Activated CD4-positive, alpha-beta T cell treated with anti-CD3 and anti-CD28 coated beads for 1 hour (primary cell): Measurements from ENCODE around the gene HLA-A.
"Not testable (repeated sequence)": the region's sequence is repeated elsewhere in the genome, so short reads cannot be mapped to it uniquely, and the experiment has no call there.

ENCODE experiments used
- DNase-seq: peaks from one replicate; pipeline ENCODE4 v3.0.0-alpha.2; 2020

Gene HLA-A

DNA sequence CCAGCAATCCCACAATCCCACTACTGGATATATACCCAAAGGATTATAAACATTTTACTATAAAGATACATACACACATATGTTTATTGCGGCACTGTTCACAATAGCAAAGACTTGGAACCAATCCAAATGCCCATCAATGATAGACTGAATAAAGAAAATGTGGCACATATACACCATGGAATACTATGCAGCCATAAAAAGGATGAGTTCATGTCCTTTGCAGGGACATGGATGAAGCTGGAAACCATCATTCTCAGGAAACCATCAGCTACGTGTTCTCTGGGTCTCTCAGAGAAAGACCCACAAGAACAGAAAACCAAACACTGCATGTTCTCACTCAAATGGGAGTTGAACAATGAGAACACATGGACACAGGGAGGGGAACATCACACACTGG, 21.4 kb downstream of the HLA-A start:
- not testable (repeated sequence) for DNase-seq

- DNase-seq: no peak
Observed at GRCh38 chr6:29964518-29964886, 22.2 kb downstream of the HLA-A start.

GRCh38 chr6:29964887-29965562, 22.7 kb downstream of the HLA-A start:
- peak; percentile 61 for DNase-seq

GRCh38 chr6:29965563-29965872, 23.2 kb downstream of the HLA-A start:
- DNase-seq: no peak

DNA sequence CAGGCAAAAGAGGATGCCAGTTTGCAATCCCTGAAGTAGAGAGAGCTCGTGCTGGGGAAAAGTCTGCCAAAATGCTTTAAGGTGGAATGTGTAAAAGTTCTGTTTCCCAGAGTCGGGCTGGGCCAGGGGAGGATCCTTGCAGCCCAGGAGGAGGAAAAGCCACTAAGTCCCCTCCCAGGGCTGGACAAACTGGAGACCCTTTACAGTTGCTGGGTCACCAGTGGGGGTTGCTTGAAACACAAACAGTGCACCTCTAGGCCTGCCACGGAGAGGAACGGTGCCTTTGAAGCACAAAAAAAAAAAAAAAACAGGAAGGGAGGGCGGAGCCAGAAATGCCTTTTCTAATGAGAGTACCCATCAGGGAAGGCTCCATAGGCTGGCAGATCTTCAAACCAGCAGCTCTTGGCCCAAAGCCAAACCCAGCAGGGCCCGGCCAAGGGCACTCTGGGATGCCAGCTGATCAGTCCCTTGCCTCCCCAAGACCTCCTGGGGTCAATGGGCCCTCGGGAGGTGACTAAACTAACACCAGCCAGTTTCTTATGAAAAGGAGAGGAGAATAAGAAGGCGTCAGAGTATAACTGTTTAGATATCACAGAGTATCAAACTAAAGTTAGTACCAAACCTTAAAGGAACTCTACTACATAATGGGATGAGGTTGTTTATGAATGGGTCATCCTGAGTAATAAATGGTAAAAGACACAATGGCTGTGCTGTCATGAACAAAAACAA, 23.7 kb downstream of the HLA-A start:
- peak; percentile 33 for DNase-seq

GRCh38 chr6:29967379-29968010, 25.2 kb downstream of the HLA-A start:
- no peak for DNase-seq

- no peak for DNase-seq
Observed at GRCh38 chr6:29968130-29968529, 25.8 kb downstream of the HLA-A start.

- DNase-seq: no peak
Observed at GRCh38 chr6:29968905-29969304, 26.6 kb downstream of the HLA-A start.

DNA sequence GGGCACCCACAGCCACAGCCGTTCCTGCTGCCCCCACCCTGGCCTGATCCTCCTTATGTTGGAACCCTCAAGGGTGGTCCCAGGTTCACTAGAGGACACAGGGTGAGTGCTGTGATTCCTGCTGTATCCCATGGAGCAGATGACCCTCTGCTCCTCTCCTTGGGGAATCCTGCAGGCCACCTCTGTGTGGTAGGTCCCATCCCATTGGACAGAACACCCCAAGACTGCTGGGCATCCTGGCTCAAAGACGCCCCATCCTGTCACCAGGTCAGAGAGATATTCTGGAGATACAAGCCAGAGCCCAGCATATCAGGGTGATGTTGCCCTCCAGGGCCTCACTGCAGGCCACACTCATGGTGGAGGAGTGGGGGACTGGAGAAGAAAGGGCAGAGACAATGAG, 28.4 kb downstream of the HLA-A start:
- no peak for DNase-seq

DNA sequence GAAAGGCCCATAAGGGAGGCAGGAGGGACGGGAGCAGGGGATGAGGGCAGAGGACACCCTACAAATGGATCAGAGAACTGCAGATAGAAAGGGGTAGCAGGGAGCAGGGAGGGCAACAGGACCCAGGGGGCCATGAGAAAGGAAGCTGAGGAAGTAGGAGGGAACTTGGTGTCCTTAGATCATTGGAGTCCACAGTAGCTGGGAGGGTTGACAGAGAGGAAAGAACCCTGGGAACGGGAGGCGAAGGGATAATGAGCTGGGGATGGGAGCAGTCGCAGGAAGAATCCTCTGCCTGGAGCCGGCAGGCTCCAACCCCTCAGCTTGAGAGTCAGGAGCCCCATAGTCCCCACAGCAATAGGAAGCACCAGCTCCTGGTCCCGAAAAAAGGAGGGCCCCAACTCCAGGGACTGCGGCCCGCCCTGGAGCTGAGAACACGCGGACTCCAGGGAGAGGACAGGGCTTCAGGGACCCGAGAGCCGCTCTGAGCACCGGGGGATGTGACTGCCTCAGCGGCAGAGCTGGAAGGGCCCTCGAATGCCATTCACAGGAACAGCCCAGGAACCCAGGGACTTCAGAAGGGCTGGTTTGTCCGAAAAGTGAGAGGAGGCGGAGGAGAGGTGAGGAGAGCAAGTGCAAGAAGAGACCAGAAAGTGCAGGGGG, 32.7 kb downstream of the HLA-A start:
- DNase-seq: no peak

DNA sequence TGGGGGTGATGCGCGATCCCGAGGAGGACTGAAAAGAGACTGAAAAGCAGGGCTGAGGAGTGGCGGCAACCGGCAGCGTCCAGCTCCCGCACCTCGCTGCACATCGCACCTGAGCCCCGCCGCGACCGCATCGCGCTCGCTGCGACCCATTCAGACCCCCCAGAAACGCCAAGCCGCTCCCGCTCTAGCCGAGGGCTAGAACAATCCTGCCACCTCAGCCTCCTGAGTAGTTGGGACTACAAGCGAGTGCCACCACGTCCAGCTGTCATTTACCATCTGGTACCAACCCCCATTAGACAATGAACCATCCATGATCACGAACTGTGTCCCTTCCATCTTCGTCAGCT, 33.2 kb downstream of the HLA-A start:
- no peak for DNase-seq

DNA sequence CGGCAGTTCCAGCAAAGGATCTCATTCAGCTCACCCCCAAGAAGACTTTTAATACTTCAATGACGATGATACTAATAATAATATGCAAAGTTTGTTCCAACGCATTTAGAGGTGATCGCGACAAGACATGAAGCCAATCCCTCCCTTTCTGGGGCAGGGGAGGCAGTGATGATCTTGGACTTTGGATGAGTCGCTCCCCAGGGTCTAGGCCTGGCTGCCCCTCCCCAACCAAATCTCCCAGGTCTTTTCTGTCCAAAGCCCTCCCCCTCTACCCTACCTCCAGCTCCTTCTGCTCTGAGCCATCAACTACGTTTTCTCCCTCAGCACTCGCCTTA, 33.9 kb downstream of the HLA-A start:
- no peak for DNase-seq

- peak; percentile 29 for DNase-seq
Observed at GRCh38 chr6:29976588-29977424, 34.5 kb downstream of the HLA-A start.

GRCh38 chr6:29977425-29977727, 35.0 kb downstream of the HLA-A start:
- DNase-seq: no peak

DNA sequence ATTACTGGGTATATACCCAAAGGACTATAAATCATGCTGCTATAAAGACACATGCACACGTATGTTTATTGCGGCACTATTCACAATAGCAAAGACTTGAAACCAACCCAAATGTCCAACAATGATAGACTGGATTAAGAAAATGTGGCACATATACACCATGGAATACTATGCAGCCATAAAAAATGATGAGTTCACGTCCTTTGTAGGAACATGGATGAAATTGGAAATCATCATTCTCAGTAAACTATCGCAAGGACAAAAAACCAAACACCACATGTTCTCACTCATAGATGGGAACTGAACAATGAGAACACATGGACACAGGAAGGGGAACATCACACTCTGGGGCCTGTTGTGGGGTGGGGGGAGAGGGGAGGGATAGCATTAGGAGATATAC, 37.7 kb downstream of the HLA-A start:
- not testable (repeated sequence) for DNase-seq

GRCh38 chr6:29980511-29980910, 38.2 kb downstream of the HLA-A start:
- no peak for DNase-seq

DNA sequence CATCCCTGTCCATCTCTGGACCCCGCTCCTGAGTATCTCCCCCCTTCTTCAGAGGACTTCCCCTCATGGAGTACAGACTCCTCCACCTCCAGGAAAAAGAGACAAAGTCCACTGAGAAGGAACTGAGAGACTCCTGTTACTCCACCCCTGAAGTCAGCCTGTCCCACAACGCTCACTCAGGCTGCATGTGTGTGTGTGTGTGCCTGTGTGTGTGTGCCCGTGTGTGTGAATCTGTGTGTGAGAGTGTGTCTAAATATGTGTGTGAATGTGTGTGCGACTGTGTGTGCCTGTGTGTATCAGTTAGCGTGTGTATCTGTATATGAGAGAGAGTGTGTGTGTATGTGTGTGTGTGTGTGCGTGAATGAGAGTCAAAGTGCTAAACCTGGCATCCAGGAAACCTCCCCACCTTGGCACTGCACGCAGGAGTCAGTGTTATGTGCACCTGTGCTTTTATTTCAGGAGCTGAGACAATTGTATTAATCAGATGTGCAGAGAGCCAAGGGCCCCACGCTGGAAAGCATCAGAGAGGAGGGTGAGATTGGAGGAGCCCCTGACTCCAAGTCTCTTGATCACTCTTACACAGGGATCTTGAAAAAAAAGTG, 39.0 kb downstream of the HLA-A start:
- no peak for DNase-seq

DNA sequence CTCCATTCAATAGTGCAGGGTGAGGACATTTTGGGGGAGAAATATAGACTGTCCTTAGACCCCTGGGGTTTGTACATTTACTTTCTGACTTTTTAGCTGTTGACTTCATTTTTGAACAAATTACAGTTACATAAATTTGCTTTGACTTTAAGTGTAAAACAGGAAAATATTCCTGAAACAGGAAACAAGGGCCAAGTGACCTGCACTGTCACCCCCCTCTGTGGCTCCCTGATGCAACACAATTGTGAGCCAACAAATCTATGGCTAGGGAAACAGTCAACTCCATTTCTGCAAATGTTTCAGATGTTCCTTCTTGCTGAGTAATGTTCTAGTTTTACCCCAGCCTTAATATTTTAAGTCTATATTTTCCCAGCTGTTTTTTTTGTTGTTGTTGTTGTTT, 39.8 kb downstream of the HLA-A start:
- no peak for DNase-seq

DNA sequence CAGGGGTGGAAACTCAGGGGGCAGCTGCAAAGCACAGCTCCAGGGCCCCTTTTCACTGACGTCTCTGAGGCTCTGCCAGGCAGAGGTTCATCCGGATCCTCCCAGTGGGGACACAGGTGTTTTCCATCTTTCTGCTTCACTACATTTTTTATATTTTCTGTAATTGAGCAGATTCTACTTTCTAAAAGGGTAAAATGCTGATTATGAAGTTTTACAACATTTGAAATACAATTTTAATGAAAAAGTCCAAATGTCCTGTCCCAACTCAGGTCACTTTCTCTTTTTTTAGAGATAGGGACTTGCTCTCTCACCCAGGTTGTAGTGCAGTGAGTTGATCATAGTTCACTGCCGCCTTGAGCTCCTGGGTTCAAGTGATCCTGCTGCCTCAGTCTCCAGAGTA, 41.9 kb downstream of the HLA-A start:
- no peak for DNase-seq

- no peak for DNase-seq
Observed at GRCh38 chr6:29984992-29985391, 42.7 kb downstream of the HLA-A start.

DNA sequence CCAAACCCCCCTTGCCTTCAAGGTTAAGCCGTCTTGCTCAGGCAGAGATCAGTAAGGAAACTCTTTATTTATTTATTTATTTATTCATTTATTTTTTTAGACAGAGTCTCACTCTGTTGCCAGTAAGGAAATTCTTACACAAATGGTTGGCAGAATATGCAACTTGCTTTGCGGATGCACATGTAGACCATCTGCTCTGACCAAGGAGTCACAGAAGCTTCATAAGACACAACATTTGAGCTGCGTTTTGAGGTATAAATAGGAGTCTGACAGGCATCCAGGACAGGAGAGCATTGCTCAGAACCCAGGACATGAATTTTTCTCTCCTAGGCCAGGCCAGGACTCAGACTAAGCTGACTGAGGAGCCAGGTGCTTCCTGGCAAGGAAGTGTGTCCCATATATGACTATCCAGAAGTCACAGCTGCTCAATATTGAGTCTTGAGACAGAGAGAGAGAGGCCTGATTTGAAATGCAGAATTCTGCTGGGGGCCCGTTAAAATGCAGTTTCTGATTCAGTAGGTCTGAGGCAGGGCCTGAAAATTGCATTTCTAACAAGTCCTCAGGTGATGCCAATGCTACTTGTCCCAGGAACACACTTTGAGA, 43.9 kb downstream of the HLA-A start:
- DNase-seq: no peak

- no peak for DNase-seq
Observed at GRCh38 chr6:29989211-29989610, 46.9 kb downstream of the HLA-A start.

DNA sequence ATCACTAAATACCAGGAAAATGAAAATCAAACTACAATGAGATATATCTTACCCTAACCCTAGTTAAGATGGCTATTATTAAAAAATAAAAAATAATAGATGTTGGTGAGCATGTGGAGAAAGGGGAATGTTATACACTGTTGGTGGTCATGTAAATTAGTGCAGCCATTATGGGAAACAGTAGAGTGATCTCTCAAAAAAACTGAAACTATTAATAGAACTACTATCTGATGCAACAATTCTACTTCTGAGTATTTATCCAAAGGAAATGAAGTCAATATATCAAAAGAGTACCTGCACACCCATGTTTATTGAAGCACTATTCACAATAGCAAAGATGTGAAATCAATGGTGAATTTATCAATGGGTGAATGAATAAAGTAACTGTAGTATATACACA, 48.6 kb downstream of the HLA-A start:
- DNase-seq: no peak
